HUDEP-2 (cell line): ENCODE measurements around the gene DOCK6.
"Not testable (repeated sequence)": the region's sequence is repeated elsewhere in the genome, so short reads cannot be mapped to it uniquely, and the experiment has no call there.

Source experiments
- DNase-seq, 76 experiments: peaks; one replicate each; lab custom pipeline; 2025; ENCODE audit not compliant: unreplicated experiment in 76 of 76; lab: John Stamatoyannopoulos, UW

DOCK6 gene

GRCh38 chr19:11198175-11198534 lies 64.2 kb downstream of the DOCK6 start:
- DNase-seq = peak in 1 of 76 experiments; percentile 58

GRCh38 chr19:11197291-11198174 lies 64.8 kb downstream of the DOCK6 start, which contains the start of gene KANK2:
KANK2 (minus strand) TSS chr19:11197545; CDS start chr19:11194511, 3,034 bp downstream.
- peak in 74 of 76 experiments; percentile 35 to 98 (median 88) for DNase-seq

GRCh38 chr19:11196406-11197287 lies 65.7 kb downstream of the DOCK6 start:
- DNase-seq = peak in 5 of 76 experiments; percentile 19 to 46 (median 29)

- no peak for DNase-seq
These were observed 66.6 kb downstream of the DOCK6 start for GRCh38 chr19:11195681-11196080.

- DNase-seq = no peak
These were observed 67.4 kb downstream of the DOCK6 start for GRCh38 chr19:11194656-11195558.

- DNase-seq = no peak
These were observed 68.2 kb downstream of the DOCK6 start for GRCh38 chr19:11194173-11194572.

- no peak for DNase-seq
These were observed 69.1 kb downstream of the DOCK6 start for GRCh38 chr19:11192957-11193939.

GRCh38 chr19:11191934-11192333 lies 70.4 kb downstream of the DOCK6 start:
- no peak for DNase-seq

GRCh38 chr19:11191273-11191755 lies 71.0 kb downstream of the DOCK6 start:
- DNase-seq = peak in 19 of 76 experiments; percentile 13 to 44 (median 22)

- no peak for DNase-seq
These were observed 71.8 kb downstream of the DOCK6 start for GRCh38 chr19:11190501-11190900.

- DNase-seq = no peak
These were observed 74.9 kb downstream of the DOCK6 start for GRCh38 chr19:11187441-11187840.

GRCh38 chr19:11182994-11183393 lies 79.3 kb downstream of the DOCK6 start:
- DNase-seq = no peak

GRCh38 chr19:11181488-11181887 lies 80.8 kb downstream of the DOCK6 start:
- no peak for DNase-seq

- DNase-seq = not testable (repeated sequence)
These were observed 81.3 kb downstream of the DOCK6 start for GRCh38 chr19:11180975-11181374.

GRCh38 chr19:11180346-11180745 lies 82.0 kb downstream of the DOCK6 start:
- DNase-seq = no peak

GRCh38 chr19:11179716-11180297 lies 82.5 kb downstream of the DOCK6 start:
- no peak for DNase-seq

- DNase-seq = not testable (repeated sequence)
These were observed 83.2 kb downstream of the DOCK6 start for GRCh38 chr19:11179145-11179465.

- no peak for DNase-seq
These were observed 84.7 kb downstream of the DOCK6 start for GRCh38 chr19:11177592-11177991.
